HEK293 (cell line): ENCODE measurements around the gene OBP2B.

Source experiments
- PBX3 ChIP-seq: sonication (generic); formaldehyde crosslinking; IDR thresholded peaks from 2 replicates; pipeline ENCODE4 v1.8.1; 2022; ENCODE audit warnings: mild to moderate bottlenecking, moderate library complexity, missing genetic modification reagents
- YY1 ChIP-seq: fragments of 450-650 bp; formaldehyde crosslinking; IDR thresholded peaks from 2 replicates; pipeline ENCODE4 v1.5.1; 2018; ENCODE audit warnings: missing biosample characterization, missing genetic modification characterization
- ZBTB17 ChIP-seq: fragments of 450-650 bp; formaldehyde crosslinking; IDR thresholded peaks from 2 replicates; pipeline ENCODE4 v1.5.1; 2016; ENCODE audit warnings: missing biosample characterization, missing genetic modification characterization
- ZNF302 ChIP-seq: fragments of 450-650 bp; formaldehyde crosslinking; IDR thresholded peaks from 2 replicates; pipeline ENCODE4 v1.5.1; 2016; ENCODE audit warnings: missing biosample characterization, missing genetic modification characterization, low read depth
- ZNF548 ChIP-seq: fragments of 450-650 bp; formaldehyde crosslinking; IDR thresholded peaks from 2 replicates; pipeline ENCODE4 v1.5.1; 2016; ENCODE audit warnings: missing biosample characterization, missing genetic modification characterization
- TF ChIP-seq, protein P1 (sequence below): fragments of 450-650 bp; formaldehyde crosslinking; IDR thresholded peaks from 2 replicates; pipeline ENCODE4 v1.5.1; 2016; ENCODE audit warnings: missing biosample characterization, missing genetic modification characterization
- TF ChIP-seq, protein P2 (sequence below): fragments of 450-650 bp; formaldehyde crosslinking; IDR thresholded peaks from 2 replicates; pipeline ENCODE4 v1.5.1; 2016; ENCODE audit warnings: missing biosample characterization, missing genetic modification characterization
- TF ChIP-seq, protein P3 (sequence below): fragments of 450-650 bp; formaldehyde crosslinking; IDR thresholded peaks from 2 replicates; pipeline ENCODE4 v1.5.1; 2016; ENCODE audit warnings: missing biosample characterization, missing genetic modification characterization, borderline replicate concordance

- TF ChIP-seq, protein P1, sequence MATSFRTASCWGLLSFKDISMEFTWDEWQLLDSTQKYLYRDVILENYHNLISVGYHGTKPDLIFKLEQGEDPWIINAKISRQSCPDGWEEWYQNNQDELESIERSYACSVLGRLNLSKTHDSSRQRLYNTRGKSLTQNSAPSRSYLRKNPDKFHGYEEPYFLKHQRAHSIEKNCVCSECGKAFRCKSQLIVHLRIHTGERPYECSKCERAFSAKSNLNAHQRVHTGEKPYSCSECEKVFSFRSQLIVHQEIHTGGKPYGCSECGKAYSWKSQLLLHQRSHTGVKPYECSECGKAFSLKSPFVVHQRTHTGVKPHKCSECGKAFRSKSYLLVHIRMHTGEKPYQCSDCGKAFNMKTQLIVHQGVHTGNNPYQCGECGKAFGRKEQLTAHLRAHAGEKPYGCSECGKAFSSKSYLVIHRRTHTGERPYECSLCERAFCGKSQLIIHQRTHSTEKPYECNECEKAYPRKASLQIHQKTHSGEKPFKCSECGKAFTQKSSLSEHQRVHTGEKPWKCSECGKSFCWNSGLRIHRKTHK (tag by site-specific recombination) = no peak
- TF ChIP-seq, protein P2, sequence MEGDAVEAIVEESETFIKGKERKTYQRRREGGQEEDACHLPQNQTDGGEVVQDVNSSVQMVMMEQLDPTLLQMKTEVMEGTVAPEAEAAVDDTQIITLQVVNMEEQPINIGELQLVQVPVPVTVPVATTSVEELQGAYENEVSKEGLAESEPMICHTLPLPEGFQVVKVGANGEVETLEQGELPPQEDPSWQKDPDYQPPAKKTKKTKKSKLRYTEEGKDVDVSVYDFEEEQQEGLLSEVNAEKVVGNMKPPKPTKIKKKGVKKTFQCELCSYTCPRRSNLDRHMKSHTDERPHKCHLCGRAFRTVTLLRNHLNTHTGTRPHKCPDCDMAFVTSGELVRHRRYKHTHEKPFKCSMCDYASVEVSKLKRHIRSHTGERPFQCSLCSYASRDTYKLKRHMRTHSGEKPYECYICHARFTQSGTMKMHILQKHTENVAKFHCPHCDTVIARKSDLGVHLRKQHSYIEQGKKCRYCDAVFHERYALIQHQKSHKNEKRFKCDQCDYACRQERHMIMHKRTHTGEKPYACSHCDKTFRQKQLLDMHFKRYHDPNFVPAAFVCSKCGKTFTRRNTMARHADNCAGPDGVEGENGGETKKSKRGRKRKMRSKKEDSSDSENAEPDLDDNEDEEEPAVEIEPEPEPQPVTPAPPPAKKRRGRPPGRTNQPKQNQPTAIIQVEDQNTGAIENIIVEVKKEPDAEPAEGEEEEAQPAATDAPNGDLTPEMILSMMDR (tag by site-specific recombination) = no peak
- TF ChIP-seq ZNF548 (no peak), PBX3 (CRISPR knock-in tag) (no peak), ZNF302 (no peak), ZBTB17 (tag by site-specific recombination) (no peak), YY1 (tag by site-specific recombination) (no peak)
- TF ChIP-seq, protein P3, sequence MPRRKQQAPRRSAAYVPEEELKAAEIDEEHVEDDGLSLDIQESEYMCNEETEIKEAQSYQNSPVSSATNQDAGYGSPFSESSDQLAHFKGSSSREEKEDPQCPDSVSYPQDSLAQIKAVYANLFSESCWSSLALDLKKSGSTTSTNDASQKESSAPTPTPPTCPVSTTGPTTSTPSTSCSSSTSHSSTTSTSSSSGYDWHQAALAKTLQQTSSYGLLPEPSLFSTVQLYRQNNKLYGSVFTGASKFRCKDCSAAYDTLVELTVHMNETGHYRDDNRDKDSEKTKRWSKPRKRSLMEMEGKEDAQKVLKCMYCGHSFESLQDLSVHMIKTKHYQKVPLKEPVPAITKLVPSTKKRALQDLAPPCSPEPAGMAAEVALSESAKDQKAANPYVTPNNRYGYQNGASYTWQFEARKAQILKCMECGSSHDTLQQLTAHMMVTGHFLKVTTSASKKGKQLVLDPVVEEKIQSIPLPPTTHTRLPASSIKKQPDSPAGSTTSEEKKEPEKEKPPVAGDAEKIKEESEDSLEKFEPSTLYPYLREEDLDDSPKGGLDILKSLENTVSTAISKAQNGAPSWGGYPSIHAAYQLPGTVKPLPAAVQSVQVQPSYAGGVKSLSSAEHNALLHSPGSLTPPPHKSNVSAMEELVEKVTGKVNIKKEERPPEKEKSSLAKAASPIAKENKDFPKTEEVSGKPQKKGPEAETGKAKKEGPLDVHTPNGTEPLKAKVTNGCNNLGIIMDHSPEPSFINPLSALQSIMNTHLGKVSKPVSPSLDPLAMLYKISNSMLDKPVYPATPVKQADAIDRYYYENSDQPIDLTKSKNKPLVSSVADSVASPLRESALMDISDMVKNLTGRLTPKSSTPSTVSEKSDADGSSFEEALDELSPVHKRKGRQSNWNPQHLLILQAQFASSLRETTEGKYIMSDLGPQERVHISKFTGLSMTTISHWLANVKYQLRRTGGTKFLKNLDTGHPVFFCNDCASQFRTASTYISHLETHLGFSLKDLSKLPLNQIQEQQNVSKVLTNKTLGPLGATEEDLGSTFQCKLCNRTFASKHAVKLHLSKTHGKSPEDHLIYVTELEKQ (tag by site-specific recombination) = no peak
These were observed 46.1 kb downstream of the OBP2B start for GRCh38 chr9:133162861-133163503.
